A549 (cell line): ENCODE data around the gene ZSCAN22. TPM values are rescaled to one million over a fixed set of nuclear protein-coding genes. Genes with fewer than 3 reads are reported as not detected.

ENCODE experiments used
- ATAC-seq, 2 experiments: fragments of 200-7000 bp in 1 of 2; fragments of >200 bp in 1 of 2; cut with Nextera tagmentation in 1 of 2; cut with Tn5 transposase in 1 of 2; 3 replicates each; pipeline versions ENCODE4 v1.8.0 to v1.9.1; 2018 to 2020; ENCODE audit warnings: mild to moderate bottlenecking in 1 of 2, moderate library complexity in 1 of 2
- CTCF ChIA-PET: fragments of 300-600 bp; sonication (Branson Sonifier 250); formaldehyde crosslinking; extraction: SDS; loops from one replicate; lab custom pipeline; 2021; ENCODE audit warnings: antibody characterized with exemption, inconsistent platforms; lab: Yijun Ruan, JAX
- POLR2A ChIA-PET: fragments of 350-600 bp; formaldehyde crosslinking; extraction: SDS; loops from one replicate; lab custom pipeline; 2021; ENCODE audit warnings: antibody characterized with exemption, inconsistent platforms; lab: Yijun Ruan, JAX
- DNase-seq, 2 experiments: peaks; one replicate each; pipeline versions ENCODE4 v3.0.0 to v3.0.0-alpha.2; 2011 to 2016; ENCODE audit warnings: low read depth in 1 of 2, low spot score in 1 of 2
- FAIRE-seq: peaks from 2 replicates; lab custom pipeline; 2011; peaks lifted over from hg19 to GRCh38; lab: Jason Lieb, UNC
- H3K27ac ChIP-seq, 2 experiments: fragments of >200 bp; sonication (Bioruptor Twin); formaldehyde crosslinking; 3 replicates each; pipeline ENCODE4 v1.5.1; 2016 to 2017
- H3K4me1 ChIP-seq: fragments of >200 bp; sonication (Bioruptor Twin); formaldehyde crosslinking; 3 replicates; pipeline ENCODE4 v1.6.1; 2016
- H3K4me2 ChIP-seq: fragments of >200 bp; sonication (Bioruptor Twin); formaldehyde crosslinking; 3 replicates; pipeline ENCODE4 v1.6.1; 2016
- H3K4me3 ChIP-seq: fragments of >200 bp; sonication (Bioruptor Twin); formaldehyde crosslinking; 3 replicates; pipeline ENCODE4 v1.5.1; 2016
- H3K9me3 ChIP-seq: fragments of >200 bp; sonication (Bioruptor Twin); formaldehyde crosslinking; 3 replicates; pipeline ENCODE4 v1.6.1; 2016
- BHLHE40 ChIP-seq: IDR thresholded peaks from 2 replicates; pipeline ENCODE4 v1.6.1; 2012; ENCODE audit warnings: low read depth, low read length, inconsistent platforms
- CEBPB ChIP-seq, 2 experiments: fragments of >200 bp in 1 of 2; sonication (Bioruptor Twin) in 1 of 2; formaldehyde crosslinking in 1 of 2; IDR thresholded peaks; 2 replicates each; pipeline ENCODE4 v1.6.1; 2012 to 2016
- CHD2 ChIP-seq: fragments of 150-350 bp; IDR thresholded peaks from 2 replicates; pipeline ENCODE4 v1.6.1; 2014; ENCODE audit warnings: low read length; ENCODE audit not compliant: partially characterized antibody
- ELK1 ChIP-seq: fragments of 150-350 bp; IDR thresholded peaks from 2 replicates; pipeline ENCODE4 v1.6.1; 2014; ENCODE audit warnings: low read depth, mild to moderate bottlenecking, low read length
- ESRRA ChIP-seq: fragments of 150-350 bp; IDR thresholded peaks from 2 replicates; pipeline ENCODE4 v1.6.1; 2014; ENCODE audit warnings: mild to moderate bottlenecking, low read length, borderline replicate concordance
- FOSB ChIP-seq: fragments of 250-450 bp; sonication (Bioruptor Pico); IDR thresholded peaks from 2 replicates; pipeline ENCODE4 v1.5.0; 2020; ENCODE audit warnings: mild to moderate bottlenecking, moderate library complexity
- FOSL2 ChIP-seq, 2 experiments: fragments of 450-650 bp in 1 of 2; fragments of >200 bp in 1 of 2; sonication (Bioruptor Twin) in 1 of 2; formaldehyde crosslinking; IDR thresholded peaks; 2 replicates each; pipeline versions ENCODE4 v1.5.0 to v1.6.1; 2016 to 2020; ENCODE audit warnings: mild to moderate bottlenecking in 1 of 2, moderate library complexity in 1 of 2
- GATA3 ChIP-seq: IDR thresholded peaks from 2 replicates; pipeline ENCODE4 v1.6.1; 2012; ENCODE audit warnings: borderline replicate concordance
- HDAC2 ChIP-seq: fragments of 200-600 bp; sonication (generic); IDR thresholded peaks from 2 replicates; pipeline ENCODE4 v1.6.1; 2016
- HOXB5 ChIP-seq: fragments of 250-450 bp; sonication (Bioruptor Pico); IDR thresholded peaks from 2 replicates; pipeline ENCODE4 v1.5.0; 2020; ENCODE audit warnings: mild to moderate bottlenecking, moderate library complexity
- JUNB ChIP-seq: fragments of >200 bp; sonication (Bioruptor Twin); formaldehyde crosslinking; IDR thresholded peaks from 2 replicates; pipeline ENCODE4 v1.6.1; 2016
- KDM1A ChIP-seq: fragments of 200-600 bp; sonication (generic); IDR thresholded peaks from 2 replicates; pipeline ENCODE4 v1.6.1; 2016; ENCODE audit warnings: low read depth, mild to moderate bottlenecking
- MAFK ChIP-seq: fragments of 450-650 bp; IDR thresholded peaks from 2 replicates; pipeline ENCODE4 v1.6.1; 2014; ENCODE audit not compliant: partially characterized antibody
- MAX ChIP-seq: IDR thresholded peaks from 2 replicates; pipeline ENCODE4 v1.6.1; 2012
- RNF2 ChIP-seq: fragments of 200-600 bp; sonication (generic); IDR thresholded peaks from 2 replicates; pipeline ENCODE4 v1.6.1; 2016; ENCODE audit warnings: low read depth, mild to moderate bottlenecking, antibody characterized with exemption, moderate library complexity, borderline replicate concordance
- USF2 ChIP-seq: fragments of 450-650 bp; IDR thresholded peaks from 2 replicates; pipeline ENCODE4 v1.6.1; 2014; ENCODE audit warnings: antibody characterized with exemption
- WGBS: methylation state at CpG from one replicate; pipeline ENCODE4 v1.1.6; 2017; ENCODE audit errors: missing lambda C conversion rate; 5-methylcytosine and 5-hydroxymethylcytosine counted together
- polyA plus RNA-seq, 4 experiments: library from polyadenylated mRNA; depleted of rRNA in 3 of 4; stranded (reverse); fragments of >200 nt; fragmentation: RNase III in 1 of 4; extraction: RNeasy Plus Mini Kit Qiagen cat#74134 plus additional on column Dnase treatment in 1 of 4; gene quantifications; 2 replicates in 3 of 4; 3 replicates in 1 of 4; pipeline ENCODE4 v1.2.3, GENCODE V29; 2011 to 2017
- TF ChIP-seq, protein P1 (sequence below): fragments of 250-450 bp; sonication (Bioruptor Pico); IDR thresholded peaks from 2 replicates; pipeline ENCODE4 v1.5.0; 2021; ENCODE audit warnings: mild to moderate bottlenecking, moderate library complexity, borderline replicate concordance
- TF ChIP-seq, protein P2 (sequence below): fragments of >200 bp; sonication (Bioruptor Twin); formaldehyde crosslinking; IDR thresholded peaks from 2 replicates; pipeline ENCODE4 v1.6.1; 2016

Gene ZSCAN22
- polyA plus RNA-seq, 2 of the 4 experiments (the other 2 are of a cell fraction): 2.0 to 4.4 TPM

- TF ChIP-seq, protein P1, sequence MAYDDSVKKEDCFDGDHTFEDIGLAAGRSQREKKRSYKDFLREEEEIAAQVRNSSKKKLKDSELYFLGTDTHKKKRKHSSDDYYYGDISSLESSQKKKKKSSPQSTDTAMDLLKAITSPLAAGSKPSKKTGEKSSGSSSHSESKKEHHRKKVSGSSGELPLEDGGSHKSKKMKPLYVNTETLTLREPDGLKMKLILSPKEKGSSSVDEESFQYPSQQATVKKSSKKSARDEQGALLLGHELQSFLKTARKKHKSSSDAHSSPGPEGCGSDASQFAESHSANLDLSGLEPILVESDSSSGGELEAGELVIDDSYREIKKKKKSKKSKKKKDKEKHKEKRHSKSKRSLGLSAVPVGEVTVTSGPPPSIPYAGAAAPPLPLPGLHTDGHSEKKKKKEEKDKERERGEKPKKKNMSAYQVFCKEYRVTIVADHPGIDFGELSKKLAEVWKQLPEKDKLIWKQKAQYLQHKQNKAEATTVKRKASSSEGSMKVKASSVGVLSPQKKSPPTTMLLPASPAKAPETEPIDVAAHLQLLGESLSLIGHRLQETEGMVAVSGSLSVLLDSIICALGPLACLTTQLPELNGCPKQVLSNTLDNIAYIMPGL (CRISPR knock-in tag): no peak
Observed at GRCh38 chr19:58284199-58284598, 42.6 kb upstream of the ZSCAN22 start (continued).

GRCh38 chr19:58291943-58292342 lies 34.9 kb upstream of the ZSCAN22 start:
- no peaks in the 10 kb centered on the region for H3K4me1 ChIP-seq
- no peak overlapping the region for H3K4me2 ChIP-seq
- no peak for TF ChIP-seq JUNB
- TF ChIP-seq MAFK: peak; percentile 87
- TF ChIP-seq MAX: no peak
- TF ChIP-seq, all 56 proteins: peak for 1
- no peak overlapping the region for H3K4me3 ChIP-seq
- ChIA-PET CTCF (no interaction called here), POLR2A (no interaction called here)
- 92% methylated on average over 7 of the region's 7 CpGs for WGBS
- ATAC-seq (no peak), DNase-seq (no peak), FAIRE-seq (no peak)
- peaks cover 97% of the 10 kb centered on the region for H3K9me3 ChIP-seq
- no peak overlapping the region for H3K27ac ChIP-seq

DNA sequence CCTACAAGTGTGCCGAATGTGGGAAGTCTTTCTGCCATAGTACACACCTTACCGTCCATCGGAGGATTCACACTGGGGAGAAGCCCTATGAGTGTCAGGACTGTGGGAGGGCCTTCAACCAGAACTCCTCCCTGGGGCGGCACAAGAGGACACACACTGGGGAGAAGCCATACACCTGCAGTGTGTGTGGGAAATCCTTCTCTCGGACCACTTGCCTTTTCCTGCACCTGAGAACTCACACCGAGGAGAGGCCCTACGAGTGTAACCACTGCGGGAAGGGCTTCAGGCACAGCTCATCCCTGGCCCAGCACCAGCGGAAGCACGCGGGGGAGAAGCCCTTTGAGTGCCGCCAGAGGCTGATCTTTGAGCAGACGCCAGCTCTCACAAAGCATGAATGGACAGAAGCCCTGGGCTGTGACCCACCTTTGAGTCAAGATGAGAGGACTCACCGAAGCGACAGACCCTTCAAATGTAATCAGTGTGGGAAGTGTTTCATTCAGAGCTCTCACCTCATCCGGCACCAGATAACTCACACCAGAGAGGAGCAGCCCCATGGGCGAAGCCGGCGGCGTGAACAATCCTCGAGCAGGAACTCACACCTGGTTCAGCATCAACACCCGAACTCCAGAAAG lies 31.9 kb upstream of the ZSCAN22 start:
- no peak overlapping the region for H3K4me2 ChIP-seq
- H3K9me3 ChIP-seq: peaks cover 98% of the 10 kb centered on the region
- TF ChIP-seq, protein P2, sequence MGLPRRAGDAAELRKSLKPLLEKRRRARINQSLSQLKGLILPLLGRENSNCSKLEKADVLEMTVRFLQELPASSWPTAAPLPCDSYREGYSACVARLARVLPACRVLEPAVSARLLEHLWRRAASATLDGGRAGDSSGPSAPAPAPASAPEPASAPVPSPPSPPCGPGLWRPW: no peak
- TF ChIP-seq GATA3: peak; percentile 10; the same call in 1 of the 2 replicates
- H3K4me3 ChIP-seq: no peak overlapping the region
- WGBS: 94% methylated on average over 22 of the region's 22 CpGs
- DNase-seq (peak in 1 of 2 experiments; percentile 48), ATAC-seq (peak in 1 of 2 experiments; percentile 28; a peak in 3 of 6 replicates), FAIRE-seq (no peak)
- no peaks in the 10 kb centered on the region for H3K4me1 ChIP-seq
- no peak overlapping the region for H3K27ac ChIP-seq
- POLR2A ChIA-PET: no interaction called here
- CTCF ChIA-PET: no interaction called here

GRCh38 chr19:58296104-58296503 lies 30.7 kb upstream of the ZSCAN22 start:
- H3K27ac ChIP-seq: no peak overlapping the region
- peaks cover 100% of the 10 kb centered on the region for H3K9me3 ChIP-seq
- H3K4me1 ChIP-seq: no peaks in the 10 kb centered on the region
- TF ChIP-seq HDAC2 (no peak), CEBPB (IDR thresholded peaks at IDR 0.05) (no peak), CHD2 (no peak), RNF2 (no peak), MAFK (no peak), ELK1 (no peak), USF2 (no peak), HOXB5 (CRISPR knock-in tag) (no peak), JUNB (no peak), ESRRA (no peak), KDM1A (no peak), FOSL2 (IDR thresholded peaks at IDR 0.05) (no peak), FOSL2 (CRISPR knock-in tag; IDR thresholded peaks at IDR 0.05) (no peak), FOSB (no peak), BHLHE40 (no peak)
- TF ChIP-seq, protein P1 (CRISPR knock-in tag): no peak
- DNase-seq: no peak
- no peak overlapping the region for H3K4me3 ChIP-seq
- no peak for FAIRE-seq
- H3K4me2 ChIP-seq: no peak overlapping the region
- POLR2A ChIA-PET: interaction anchor here (1.6 kb wide), 1 partner anchor 9 kb away, joined by 5 read pairs; no protein-coding TSS in a partner anchor
- ATAC-seq: no peak
- CTCF ChIA-PET: no interaction called here
- 94% methylated on average over 7 of the region's 7 CpGs for WGBS
